SK-N-SH treated with all-trans-retinoic acid at 6 μM for 48 hours (cell line): ENCODE data around the gene BABAM2.

Experiments used
- ARNTL ChIP-seq: fragments of 450-650 bp; formaldehyde crosslinking; IDR thresholded peaks from 2 replicates; pipeline ENCODE4 v1.5.0; 2020; ENCODE audit warnings: low read depth, mild to moderate bottlenecking, moderate library complexity, borderline replicate concordance
- CSRNP3 ChIP-seq: fragments of 250-450 bp; sonication (Bioruptor Pico); IDR thresholded peaks from 2 replicates; pipeline ENCODE4 v1.5.1; 2021; ENCODE audit warnings: mild to moderate bottlenecking, moderate library complexity
- ISL1 ChIP-seq: fragments of 250-450 bp; sonication (Bioruptor Pico); IDR thresholded peaks from 2 replicates; pipeline ENCODE4 v2.1.2; 2022; ENCODE audit warnings: mild to moderate bottlenecking, moderate library complexity
- PATZ1 ChIP-seq: fragments of 250-450 bp; sonication (Bioruptor Pico); IDR thresholded peaks from 2 replicates; pipeline ENCODE4 v1.8.0; 2020; ENCODE audit warnings: mild to moderate bottlenecking, moderate library complexity, borderline replicate concordance
- POU6F1 ChIP-seq: fragments of 250-450 bp; sonication (Bioruptor Pico); IDR thresholded peaks from 2 replicates; pipeline ENCODE4 v1.8.0; 2021; ENCODE audit warnings: low read depth, mild to moderate bottlenecking, moderate library complexity, borderline replicate concordance
- TOX ChIP-seq: fragments of 250-450 bp; sonication (Bioruptor Pico); IDR thresholded peaks from 2 replicates; pipeline ENCODE4 v1.8.0; 2021; ENCODE audit warnings: mild to moderate bottlenecking, moderate library complexity, borderline replicate concordance
- TSHZ2 ChIP-seq: fragments of 250-450 bp; sonication (Bioruptor Pico); IDR thresholded peaks from 2 replicates; pipeline ENCODE4 v1.5.0; 2020; ENCODE audit warnings: mild to moderate bottlenecking, moderate library complexity
- ZFP3 ChIP-seq: fragments of 250-450 bp; sonication (Bioruptor Pico); IDR thresholded peaks from 2 replicates; pipeline ENCODE4 v1.5.0; 2020; ENCODE audit warnings: mild to moderate bottlenecking, moderate library complexity
- ZFP30 ChIP-seq: fragments of 450-650 bp; formaldehyde crosslinking; IDR thresholded peaks from 2 replicates; pipeline ENCODE4 v1.5.0; 2022; ENCODE audit warnings: mild to moderate bottlenecking, moderate library complexity
- ZNF70 ChIP-seq: fragments of 450-650 bp; formaldehyde crosslinking; IDR thresholded peaks from 2 replicates; pipeline ENCODE4 v1.5.0; 2020; ENCODE audit warnings: mild to moderate bottlenecking, moderate library complexity

GRCh38 chr2:28148000-28148399 is 257.5 kb downstream of the BABAM2 start:
- TF ChIP-seq TOX (no peak), TSHZ2 (CRISPR knock-in tag) (no peak), ZFP30 (CRISPR knock-in tag) (no peak), CSRNP3 (CRISPR knock-in tag) (no peak), ARNTL (no peak), PATZ1 (CRISPR knock-in tag) (no peak), ZNF70 (CRISPR knock-in tag) (no peak), ZFP3 (CRISPR knock-in tag) (no peak), ISL1 (no peak), POU6F1 (no peak)
